RPMI7951 (cell line): Measurements from ENCODE around the gene ANKRD12. TPM values are rescaled to one million over a fixed set of nuclear protein-coding genes. Genes with fewer than 3 reads are reported as not detected.
"Not testable (repeated sequence)": the region's sequence is repeated elsewhere in the genome, so short reads cannot be mapped to it uniquely, and the experiment has no call there.

Source experiments
- DNase-seq: peaks from one replicate; pipeline ENCODE4 v3.0.0-alpha.2; 2012; ENCODE audit warnings: low read depth
- total RNA-seq: library from RNA; depleted of rRNA; stranded (reverse); fragments of >200 nt; shearing (Covaris generic); gene quantifications from 2 replicates; pipeline ENCODE4 v1.2.3, GENCODE V29; 2014; rRNA removed

ANKRD12 gene
- total RNA-seq, result 11.9 and 13.2 TPM in 2 replicates

- peak; percentile 96 for DNase-seq
These were observed at the start of gene ANKRD12 for GRCh38 chr18:9136315-9137155. ANKRD12 (plus strand) TSS chr18:9136781; CDS start chr18:9182433, 45,652 bp downstream.

- no peak for DNase-seq
These were observed 49.4 kb upstream of the ANKRD12 start for GRCh38 chr18:9087144-9087543.

- DNase-seq, result no peak
These were observed 48.3 kb upstream of the ANKRD12 start for GRCh38 chr18:9088252-9088651.

GRCh38 chr18:9088727-9089126 is 47.9 kb upstream of the ANKRD12 start:
- not testable (repeated sequence) for DNase-seq

- no peak for DNase-seq
These were observed 46.0 kb upstream of the ANKRD12 start for GRCh38 chr18:9090578-9090977.

- no peak for DNase-seq
These were observed 45.5 kb upstream of the ANKRD12 start for GRCh38 chr18:9091066-9091476.

- peak; percentile 4 for DNase-seq
These were observed 43.9 kb upstream of the ANKRD12 start for GRCh38 chr18:9092665-9093064.

- DNase-seq, result not testable (repeated sequence)
These were observed 43.5 kb upstream of the ANKRD12 start for GRCh38 chr18:9093109-9093508.

GRCh38 chr18:9094307-9095226 is 42.0 kb upstream of the ANKRD12 start:
- peak; percentile 45 for DNase-seq

- peak; percentile 31 for DNase-seq
These were observed 41.1 kb upstream of the ANKRD12 start for GRCh38 chr18:9095297-9096006.

- no peak for DNase-seq
These were observed 40.6 kb upstream of the ANKRD12 start for GRCh38 chr18:9096007-9096371.

GRCh38 chr18:9096685-9097084 is 39.9 kb upstream of the ANKRD12 start:
- no peak for DNase-seq

GRCh38 chr18:9097349-9097748 is 39.2 kb upstream of the ANKRD12 start:
- no peak for DNase-seq

- no peak for DNase-seq
These were observed 35.8 kb upstream of the ANKRD12 start for GRCh38 chr18:9100796-9101195.

- DNase-seq, result peak; percentile 55
These were observed 34.7 kb upstream of the ANKRD12 start for GRCh38 chr18:9101730-9102507.

GRCh38 chr18:9102508-9103375 is 33.8 kb upstream of the ANKRD12 start, which contains the start of gene NDUFV2:
NDUFV2 (plus strand) TSS chr18:9102699; CDS start chr18:9102744, 45 bp downstream.
- peak; percentile 91 for DNase-seq

- DNase-seq, result peak; percentile 14
These were observed 33.2 kb upstream of the ANKRD12 start for GRCh38 chr18:9103376-9103873.

GRCh38 chr18:9104244-9104901 is 32.2 kb upstream of the ANKRD12 start:
- DNase-seq, result no peak

- DNase-seq, result no peak
These were observed 31.2 kb upstream of the ANKRD12 start for GRCh38 chr18:9105420-9105819.
